Chondrocyte (in vitro differentiated cells): ENCODE measurements around the gene SLC27A1. TPM values are rescaled to one million over a fixed set of nuclear protein-coding genes. Genes with fewer than 3 reads are reported as not detected.
"Not testable (repeated sequence)": the region's sequence is repeated elsewhere in the genome, so short reads cannot be mapped to it uniquely, and the experiment has no call there.

Experiments
- DNase-seq: peaks from one replicate; pipeline ENCODE4 v3.0.0; 2021; ENCODE audit warnings: mixed read lengths, low spot score
- H3K27ac Mint-ChIP-seq: one replicate; pipeline ENCODE4 v1.8.0; 2021; ENCODE audit warnings: mild to moderate bottlenecking, moderate library complexity, mixed read lengths; ENCODE audit not compliant: unreplicated experiment
- H3K27me3 Mint-ChIP-seq: 2 replicates; pipeline ENCODE4 v1.8.0; 2021; ENCODE audit warnings: low read depth, mixed read lengths
- H3K36me3 Mint-ChIP-seq: 2 replicates; pipeline ENCODE4 v1.8.0; 2021; ENCODE audit warnings: low read depth, mixed read lengths
- H3K4me1 Mint-ChIP-seq: 2 replicates; pipeline ENCODE4 v1.8.0; 2021; ENCODE audit warnings: low read depth, mild to moderate bottlenecking, mixed read lengths
- H3K4me3 Mint-ChIP-seq: one replicate; pipeline ENCODE4 v1.8.0; 2021; ENCODE audit warnings: mild to moderate bottlenecking, moderate library complexity, mixed read lengths; ENCODE audit not compliant: unreplicated experiment
- H3K9me3 Mint-ChIP-seq: 2 replicates; pipeline ENCODE4 v1.8.0; 2021; ENCODE audit warnings: low read depth, mixed read lengths
- total RNA-seq: library from RNA; stranded (reverse); gene quantifications from 3 replicates; pipeline ENCODE4 v1.2.1, GENCODE V29; 2021
- TF ChIP-seq, protein P1 (sequence below): fragments of 200-600 bp; sonication (generic); IDR thresholded peaks from 2 replicates; pipeline ENCODE4 v1.5.0; 2021; ENCODE audit warnings: antibody characterized with exemption, mild to moderate bottlenecking, moderate library complexity

SLC27A1 gene
- total RNA-seq, 1 donor from 2014 or later = 6.8 TPM

DNA sequence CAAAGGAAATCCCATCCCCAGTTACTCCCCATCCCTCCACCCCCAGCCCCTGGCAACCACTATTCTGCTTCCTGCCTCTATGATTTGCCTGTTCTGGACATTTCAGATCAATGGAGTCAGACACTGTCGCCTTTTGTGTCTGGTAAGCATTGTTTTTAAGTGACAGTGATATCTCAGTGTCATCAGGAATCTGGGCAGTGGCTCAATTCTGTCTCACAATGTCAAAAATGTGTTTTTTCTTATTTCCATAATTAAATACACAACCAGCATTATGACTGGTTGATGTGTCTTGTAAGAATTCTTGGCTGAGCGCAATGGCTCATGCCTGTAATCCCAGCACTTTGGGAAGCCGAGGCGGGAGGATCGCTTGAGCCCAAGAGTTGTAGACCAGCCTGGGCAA lies 21.0 kb downstream of the SLC27A1 start:
- Mint-ChIP-seq H3K9me3 (no peaks in the 10 kb centered on the region), H3K27ac (no peak overlapping the region), H3K4me1 (no peaks in the 10 kb centered on the region), H3K4me3 (no peak overlapping the region), H3K36me3 (peaks cover 2% of the 10 kb centered on the region), H3K27me3 (no peaks in the 10 kb centered on the region)
- no peak for DNase-seq
- TF ChIP-seq, protein P1, sequence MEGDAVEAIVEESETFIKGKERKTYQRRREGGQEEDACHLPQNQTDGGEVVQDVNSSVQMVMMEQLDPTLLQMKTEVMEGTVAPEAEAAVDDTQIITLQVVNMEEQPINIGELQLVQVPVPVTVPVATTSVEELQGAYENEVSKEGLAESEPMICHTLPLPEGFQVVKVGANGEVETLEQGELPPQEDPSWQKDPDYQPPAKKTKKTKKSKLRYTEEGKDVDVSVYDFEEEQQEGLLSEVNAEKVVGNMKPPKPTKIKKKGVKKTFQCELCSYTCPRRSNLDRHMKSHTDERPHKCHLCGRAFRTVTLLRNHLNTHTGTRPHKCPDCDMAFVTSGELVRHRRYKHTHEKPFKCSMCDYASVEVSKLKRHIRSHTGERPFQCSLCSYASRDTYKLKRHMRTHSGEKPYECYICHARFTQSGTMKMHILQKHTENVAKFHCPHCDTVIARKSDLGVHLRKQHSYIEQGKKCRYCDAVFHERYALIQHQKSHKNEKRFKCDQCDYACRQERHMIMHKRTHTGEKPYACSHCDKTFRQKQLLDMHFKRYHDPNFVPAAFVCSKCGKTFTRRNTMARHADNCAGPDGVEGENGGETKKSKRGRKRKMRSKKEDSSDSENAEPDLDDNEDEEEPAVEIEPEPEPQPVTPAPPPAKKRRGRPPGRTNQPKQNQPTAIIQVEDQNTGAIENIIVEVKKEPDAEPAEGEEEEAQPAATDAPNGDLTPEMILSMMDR = no peak

DNA sequence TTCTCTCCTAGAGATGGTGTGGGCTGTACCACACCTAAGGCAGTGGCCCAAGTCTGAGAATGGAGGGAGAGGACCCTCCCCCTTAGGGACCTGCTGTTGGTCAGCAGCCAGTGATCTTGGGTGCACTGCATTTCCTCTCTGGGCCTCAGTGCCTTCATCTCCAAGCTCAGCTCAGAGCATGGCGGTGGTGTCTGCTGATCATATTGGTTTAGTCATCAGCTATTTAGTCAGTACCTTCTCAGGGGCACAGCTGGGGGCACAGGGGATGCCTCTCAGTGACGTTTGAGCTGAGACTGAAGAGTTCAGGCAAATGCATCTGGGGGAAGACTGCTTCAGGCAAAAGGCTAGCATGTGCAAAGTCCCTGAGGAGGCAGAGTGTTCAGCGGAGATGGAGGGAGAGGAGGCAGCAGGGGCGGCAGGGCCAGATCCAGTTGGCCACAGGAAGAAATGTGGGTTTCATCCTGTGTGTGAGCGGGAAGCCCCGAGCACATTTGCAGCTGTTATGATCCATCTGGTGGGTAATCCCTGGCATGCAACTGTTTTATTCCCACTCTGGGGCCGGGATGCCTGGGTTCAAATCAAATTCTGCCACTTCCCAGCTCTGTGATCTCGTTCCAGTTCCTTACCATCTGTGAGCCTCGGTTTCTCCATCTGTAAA lies 25.4 kb downstream of the SLC27A1 start:
- Mint-ChIP-seq H3K36me3 (no peaks in the 10 kb centered on the region), H3K27ac (no peak overlapping the region), H3K4me3 (no peak overlapping the region), H3K9me3 (no peaks in the 10 kb centered on the region), H3K27me3 (no peaks in the 10 kb centered on the region), H3K4me1 (peaks cover 13% of the 10 kb centered on the region)
- TF ChIP-seq, protein P1 = no peak
- no peak for DNase-seq

DNA sequence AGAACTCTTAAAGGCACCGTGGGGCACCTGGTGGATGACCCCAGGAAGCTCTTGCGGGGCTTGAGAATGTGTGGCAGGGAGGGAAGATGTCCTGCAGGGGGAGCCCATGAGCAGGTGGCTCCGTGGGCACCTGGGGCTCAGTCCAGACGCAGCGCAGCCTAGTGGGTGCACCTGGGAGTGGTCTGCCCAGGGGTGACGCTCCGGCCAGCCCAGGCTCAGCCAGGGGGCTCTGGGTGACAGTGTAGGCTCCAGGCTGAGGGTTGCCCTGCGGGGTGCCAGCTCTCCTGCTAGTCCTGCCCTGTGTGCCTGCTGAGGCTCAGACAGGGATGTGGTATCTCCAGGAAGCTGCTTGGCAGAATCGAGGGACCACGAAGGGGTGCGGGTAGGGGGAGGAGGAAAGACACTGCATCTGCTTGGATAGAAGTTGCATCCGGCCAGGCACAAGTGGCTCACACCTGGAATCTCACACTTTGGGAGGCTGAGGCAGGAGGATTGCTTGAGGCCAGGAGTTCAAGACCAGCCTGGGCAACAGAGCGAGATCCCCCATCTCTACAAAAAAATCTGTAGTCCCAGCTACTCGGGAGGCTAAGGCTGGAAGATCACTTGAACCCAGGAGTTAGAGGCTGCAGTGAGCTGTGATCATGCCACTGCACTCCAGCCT lies 26.1 kb downstream of the SLC27A1 start:
- Mint-ChIP-seq H3K27ac (no peak overlapping the region), H3K4me3 (no peak overlapping the region), H3K27me3 (no peaks in the 10 kb centered on the region), H3K36me3 (no peaks in the 10 kb centered on the region), H3K4me1 (peaks cover 13% of the 10 kb centered on the region), H3K9me3 (no peaks in the 10 kb centered on the region)
- DNase-seq = no peak
- TF ChIP-seq, protein P1 = peak; percentile 88

DNA sequence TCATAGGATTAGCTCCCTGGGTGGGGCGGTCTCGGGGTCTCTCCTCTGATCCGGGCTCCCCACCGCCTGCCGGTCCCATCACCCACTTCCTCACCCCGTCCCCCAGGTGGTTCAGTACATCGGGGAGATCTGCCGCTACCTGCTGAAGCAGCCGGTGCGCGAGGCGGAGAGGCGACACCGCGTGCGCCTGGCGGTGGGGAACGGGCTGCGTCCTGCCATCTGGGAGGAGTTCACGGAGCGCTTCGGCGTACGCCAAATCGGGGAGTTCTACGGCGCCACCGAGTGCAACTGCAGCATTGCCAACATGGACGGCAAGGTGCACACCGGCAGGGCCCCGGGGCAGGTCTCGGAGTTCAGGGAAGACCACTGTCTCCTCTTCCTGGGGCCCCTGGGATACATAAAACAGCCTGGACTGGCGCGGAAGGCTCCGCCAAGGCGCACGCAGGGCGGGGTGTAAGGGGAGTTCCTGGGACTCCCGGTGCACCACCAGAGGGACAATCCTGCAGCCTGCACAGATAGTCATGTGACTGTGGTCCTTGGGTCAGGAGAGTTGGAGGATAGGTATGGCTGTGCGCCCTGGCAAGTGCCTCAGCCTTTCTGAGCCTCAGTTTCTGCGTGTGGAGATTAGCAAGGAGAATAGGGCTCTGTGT lies 26.9 kb downstream of the SLC27A1 start:
- Mint-ChIP-seq H3K9me3 (no peaks in the 10 kb centered on the region), H3K27me3 (no peaks in the 10 kb centered on the region), H3K27ac (no peak overlapping the region), H3K4me3 (no peak overlapping the region), H3K36me3 (no peaks in the 10 kb centered on the region), H3K4me1 (peaks cover 13% of the 10 kb centered on the region)
- DNase-seq = no peak
- TF ChIP-seq, protein P1 = no peak

DNA sequence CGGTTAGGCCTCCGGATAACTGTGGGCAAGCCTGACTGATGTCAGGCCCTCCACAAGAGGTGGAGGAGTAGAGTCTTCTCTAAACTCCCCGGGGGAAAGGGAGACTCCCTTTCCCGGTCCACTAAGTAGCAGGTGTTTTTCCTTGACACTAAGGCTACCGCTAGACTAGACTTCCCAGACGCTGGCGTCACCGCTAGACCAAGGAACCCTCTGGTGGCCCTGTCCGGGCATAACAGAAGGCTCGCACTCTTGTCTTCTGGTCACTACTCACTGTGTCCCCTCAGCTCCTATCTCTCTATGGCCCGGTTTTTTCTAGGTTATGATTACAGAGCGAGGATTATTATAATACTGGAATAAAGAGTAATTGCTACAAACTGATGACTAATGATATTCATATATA lies 28.7 kb downstream of the SLC27A1 start:
- H3K27me3 Mint-ChIP-seq, DNase-seq, H3K27ac Mint-ChIP-seq, H3K9me3 Mint-ChIP-seq, H3K4me3 Mint-ChIP-seq, H3K36me3 Mint-ChIP-seq: not testable (repeated sequence)
- TF ChIP-seq, protein P1 = peak; percentile 47
- peaks cover 18% of the 10 kb centered on the region for H3K4me1 Mint-ChIP-seq
